ENCODE data around the gene PDZD8.
"Not testable (repeated sequence)": the region's sequence is repeated elsewhere in the genome, so short reads cannot be mapped to it uniquely, and the experiment has no call there.

The PDZD8 gene

GRCh38 chr10:117342641-117343040 lies 32.6 kb downstream of the PDZD8 start:
- DNase-seq, result no peak

GRCh38 chr10:117341061-117341460 lies 34.2 kb downstream of the PDZD8 start:
- DNase-seq, result no peak

- DNase-seq, result no peak
Observed at GRCh38 chr10:117339979-117340378, 35.3 kb downstream of the PDZD8 start.

GRCh38 chr10:117339578-117339977 lies 35.7 kb downstream of the PDZD8 start:
- DNase-seq, result no peak

- no peak for DNase-seq
Observed at GRCh38 chr10:117334926-117335325, 40.3 kb downstream of the PDZD8 start.

GRCh38 chr10:117334066-117334465 lies 41.2 kb downstream of the PDZD8 start:
- DNase-seq, result no peak

DNA sequence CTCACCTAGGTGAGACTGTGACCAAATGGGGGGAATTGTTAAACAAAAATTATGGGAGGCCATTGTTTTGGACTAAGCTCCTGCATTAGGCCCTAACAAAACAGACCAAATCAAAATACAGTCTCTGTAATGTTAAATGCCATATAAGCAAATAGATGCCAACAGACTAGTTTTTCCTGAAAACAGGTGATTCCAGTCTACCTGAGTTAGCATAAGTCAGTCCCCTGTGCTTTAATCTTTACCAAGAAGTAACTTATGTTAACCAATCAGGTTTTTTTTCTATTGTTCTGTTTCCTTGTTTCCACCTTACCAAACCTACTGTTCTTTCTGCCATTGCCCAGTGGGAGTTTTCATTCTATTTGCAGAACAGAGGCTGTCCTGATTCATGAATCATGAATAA lies 48.0 kb downstream of the PDZD8 start:
- DNase-seq, result no peak

GRCh38 chr10:117324367-117324766 lies 50.9 kb downstream of the PDZD8 start:
- no peak for DNase-seq

DNA sequence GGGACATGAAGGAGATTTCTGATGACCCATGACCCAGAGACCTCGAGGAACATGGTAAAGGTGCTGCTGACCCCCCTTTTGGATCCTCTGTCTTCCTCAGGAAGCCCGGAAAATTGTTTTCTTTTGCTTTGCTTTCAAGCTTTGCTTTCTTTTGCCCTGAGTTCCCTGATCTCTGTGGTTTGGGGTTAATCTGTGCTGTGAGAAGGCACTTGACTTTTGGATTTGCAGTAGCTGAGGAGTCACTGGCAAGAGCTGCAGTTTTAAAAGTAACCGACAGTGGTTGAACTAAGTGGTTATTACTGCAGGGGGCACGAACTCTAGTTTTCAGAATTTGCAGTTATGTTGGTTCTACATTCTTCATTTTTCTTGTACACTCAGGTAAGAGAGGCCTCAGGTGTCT lies 53.0 kb downstream of the PDZD8 start:
- no peak for DNase-seq

DNA sequence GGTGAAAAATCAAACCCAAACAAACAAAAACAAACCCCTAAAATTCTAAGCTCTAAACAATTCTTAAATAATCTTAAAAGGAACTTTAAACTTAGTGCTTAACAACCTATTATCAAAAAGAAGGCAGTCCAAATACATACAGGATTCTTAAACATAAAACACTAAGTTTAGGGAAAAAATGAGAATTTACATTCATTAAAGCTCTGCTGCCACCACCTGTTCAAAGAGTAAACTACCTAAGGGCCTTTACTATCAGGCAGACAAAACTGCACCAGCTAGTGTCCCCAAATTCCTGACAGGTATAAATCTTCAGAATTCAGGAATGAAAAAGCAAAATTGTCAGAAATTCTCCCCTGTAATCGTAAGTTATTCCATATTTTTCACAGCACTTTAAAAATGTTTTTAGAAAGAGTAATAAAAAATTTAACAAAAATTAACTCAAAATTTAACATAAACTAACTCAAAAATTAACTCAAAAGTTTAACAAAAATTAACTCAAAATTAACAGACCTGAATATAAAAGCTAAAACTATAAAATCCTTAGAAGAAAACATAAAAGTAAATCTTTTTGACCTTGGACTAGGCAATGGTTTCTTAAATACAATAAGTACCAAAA lies 55.1 kb downstream of the PDZD8 start:
- no peak for DNase-seq

- DNase-seq, result no peak
Observed at GRCh38 chr10:117318909-117319308, 56.3 kb downstream of the PDZD8 start.

DNA sequence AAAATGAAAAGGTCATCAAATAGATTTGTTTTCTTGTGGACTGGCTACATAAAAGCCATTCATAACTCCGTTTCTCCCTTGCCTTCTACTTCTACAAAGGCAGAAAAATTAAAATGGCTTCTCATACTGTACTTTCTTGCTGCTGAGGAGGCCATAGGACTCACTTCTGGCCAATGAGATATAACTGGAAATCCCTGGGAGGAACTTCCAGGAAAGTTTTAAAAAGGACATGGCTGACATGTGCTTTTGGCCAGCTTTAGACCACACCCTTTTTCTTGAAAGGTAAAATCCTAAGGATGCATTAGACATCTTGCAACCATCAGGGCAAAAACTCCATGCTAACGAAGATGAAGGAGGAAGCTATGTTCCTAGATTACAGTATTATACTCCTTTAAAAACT lies 58.5 kb downstream of the PDZD8 start:
- DNase-seq, result no peak

- no peak for DNase-seq
Observed at GRCh38 chr10:117313641-117314040, 61.6 kb downstream of the PDZD8 start.

DNA sequence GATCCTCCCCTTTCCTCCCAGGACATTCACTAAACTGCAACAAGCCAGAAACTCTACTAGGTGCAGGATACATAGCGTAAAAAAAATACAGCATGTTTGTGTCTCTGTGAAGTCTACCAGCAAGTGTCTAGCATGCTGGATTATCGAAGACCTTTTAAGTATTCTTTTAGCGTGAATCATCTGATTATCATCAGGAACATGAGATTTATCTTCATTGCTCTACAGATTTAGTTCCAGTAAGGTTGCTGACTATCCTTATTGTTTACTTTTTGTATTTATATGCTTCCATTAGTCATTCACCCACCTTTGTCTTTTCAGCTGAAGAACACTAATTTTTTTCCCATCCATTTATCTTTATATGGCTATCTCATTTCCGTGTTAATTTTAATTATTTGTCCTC lies 62.8 kb downstream of the PDZD8 start:
- DNase-seq, result no peak

DNA sequence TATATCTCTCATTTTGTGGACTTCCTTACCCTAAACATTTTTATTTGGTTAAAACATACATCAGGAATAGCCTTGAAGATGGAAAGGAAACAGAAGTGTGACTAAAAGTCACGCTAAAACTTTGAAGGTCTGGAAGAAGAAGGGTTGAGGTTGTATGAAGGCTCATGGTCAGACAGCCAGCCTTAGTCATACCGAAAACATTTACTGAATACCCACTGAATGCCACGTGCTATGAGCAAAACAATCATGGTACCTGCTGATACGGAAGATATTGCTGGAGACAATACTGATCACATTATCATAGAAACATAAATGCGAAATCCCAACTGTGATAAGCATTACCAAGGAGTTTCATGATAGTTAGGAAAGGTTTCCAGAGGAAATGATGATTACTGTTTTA lies 64.0 kb downstream of the PDZD8 start:
- no peak for DNase-seq

DNA sequence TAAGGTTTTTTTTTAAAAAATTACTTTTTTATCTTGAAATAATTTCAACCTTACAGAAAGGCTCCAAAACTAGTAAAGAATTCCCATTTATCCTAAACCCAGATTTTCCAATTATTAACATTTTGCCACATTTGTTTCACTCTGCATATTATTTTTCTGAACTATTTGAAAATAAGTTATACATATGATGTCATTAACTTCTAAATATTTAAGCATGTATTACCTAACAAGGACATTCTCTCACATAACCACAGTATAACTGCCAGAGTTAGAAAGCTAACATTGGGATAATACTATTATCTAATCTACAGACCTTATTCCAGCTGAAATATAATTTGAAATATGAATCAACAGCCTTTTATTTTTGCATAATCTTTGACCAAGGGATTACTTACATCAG lies 68.6 kb downstream of the PDZD8 start:
- no peak for DNase-seq

- not testable (repeated sequence) for DNase-seq
Observed at GRCh38 chr10:117303451-117303850, 71.8 kb downstream of the PDZD8 start.

DNA sequence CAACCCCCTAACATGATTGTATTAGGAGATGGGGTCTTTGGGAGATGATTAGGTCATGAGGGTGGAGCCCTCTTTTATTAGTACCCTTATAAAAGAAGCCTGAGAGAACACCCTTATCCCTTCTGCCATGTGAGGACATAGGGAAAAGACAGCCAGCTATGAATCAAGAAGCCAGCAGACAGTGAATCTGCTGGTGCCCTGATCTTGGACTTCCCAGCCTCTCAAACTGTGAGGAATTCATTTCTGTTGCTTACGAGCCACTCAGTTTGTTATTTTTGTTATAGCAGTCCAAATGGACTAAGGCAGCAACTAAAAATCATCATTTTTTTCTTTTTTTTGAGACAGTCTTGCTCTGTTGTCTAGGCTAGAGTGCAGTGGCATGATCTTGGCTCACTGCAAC lies 74.6 kb downstream of the PDZD8 start:
- no peak for DNase-seq

DNA sequence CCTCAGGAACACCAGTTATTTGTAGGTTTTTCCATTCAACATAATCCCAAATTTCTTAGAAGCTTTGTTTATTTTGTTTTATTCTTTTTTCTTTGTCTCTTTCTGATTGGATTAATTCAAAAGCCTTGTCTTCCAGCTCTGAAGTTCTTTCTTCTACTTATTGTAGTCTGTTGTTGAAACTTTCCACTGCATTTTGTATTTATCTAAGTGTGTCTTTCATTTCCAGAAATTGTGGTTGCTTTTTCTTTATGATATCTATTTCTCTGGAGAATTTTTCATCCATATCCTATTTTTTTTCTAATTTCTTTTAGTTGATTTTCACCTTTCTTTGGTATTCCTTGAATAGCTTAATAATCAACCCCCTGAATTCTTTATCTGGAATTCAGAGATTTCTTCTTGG lies 75.8 kb downstream of the PDZD8 start:
- no peak for DNase-seq

GRCh38 chr10:117298219-117298618 lies 77.0 kb downstream of the PDZD8 start:
- DNase-seq, result no peak

DNA sequence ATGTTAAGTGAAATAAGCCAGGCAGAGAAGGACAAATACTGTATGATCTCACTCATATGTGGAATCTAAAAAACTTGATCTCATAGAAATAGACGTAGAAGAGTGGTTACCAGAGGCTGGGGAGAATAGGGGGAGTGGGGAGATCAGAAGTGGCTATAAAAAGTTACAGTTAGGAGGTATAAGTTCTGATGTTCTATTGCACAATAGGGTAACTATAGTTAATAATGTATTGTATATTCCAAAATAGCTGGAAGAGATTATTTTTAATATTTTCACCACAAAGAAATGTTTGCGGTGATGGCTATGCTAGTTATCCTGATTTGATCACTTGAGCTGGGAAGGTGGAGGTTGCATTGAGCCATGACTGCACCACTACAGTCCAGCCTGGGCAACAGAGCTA lies 80.5 kb downstream of the PDZD8 start:
- no peak for DNase-seq

DNA sequence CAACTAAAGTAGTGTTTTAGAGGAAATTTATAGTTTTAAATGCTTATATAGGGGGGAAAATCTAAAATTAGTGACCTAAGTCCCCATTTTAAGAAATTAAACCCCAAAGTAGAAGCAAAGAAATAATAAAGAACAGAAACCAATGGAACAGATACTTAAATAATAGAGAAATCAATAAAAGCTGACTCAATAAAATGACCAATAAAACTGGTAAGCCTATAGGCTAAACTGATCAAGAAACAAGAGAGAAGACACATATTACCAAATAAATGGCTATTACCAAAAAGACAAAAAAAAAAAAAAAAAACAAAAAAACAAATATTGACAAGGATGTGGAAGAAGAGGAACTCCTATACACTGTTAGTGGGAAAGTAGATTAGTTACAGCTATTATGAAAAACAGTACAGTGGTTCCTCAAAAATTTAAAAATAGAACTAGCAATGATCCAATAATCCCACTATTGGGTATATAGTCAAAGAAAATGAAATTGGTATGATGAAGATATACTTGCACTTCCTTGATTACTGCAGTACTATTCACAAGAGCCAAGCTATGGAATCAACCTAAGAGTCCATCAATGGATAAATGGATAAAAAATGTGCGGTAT lies 81.1 kb downstream of the PDZD8 start:
- no peak for DNase-seq

DNA sequence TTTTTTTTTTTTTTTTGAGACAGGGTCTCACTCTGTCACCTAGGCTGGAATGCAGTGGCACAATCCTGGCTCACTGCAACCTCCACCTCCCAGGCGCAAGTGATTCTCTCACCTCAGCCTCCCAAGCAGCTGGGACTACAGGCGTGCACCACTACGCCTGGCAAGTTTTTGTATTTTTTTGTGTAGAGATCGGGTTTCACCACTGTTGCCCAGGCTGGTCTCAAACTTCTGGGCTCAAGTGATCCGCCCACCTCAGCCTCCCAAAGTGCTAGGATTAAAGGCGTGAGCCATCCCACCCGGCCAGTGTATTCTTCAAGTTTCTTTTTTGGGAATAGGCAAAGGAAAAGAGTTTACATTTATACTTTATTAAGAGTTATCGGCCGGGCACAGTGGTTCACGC lies 84.4 kb downstream of the PDZD8 start:
- not testable (repeated sequence) for DNase-seq

- DNase-seq, result no peak
Observed at GRCh38 chr10:117284716-117285494, 90.3 kb downstream of the PDZD8 start.
